HG03378 (cell line): ENCODE data around the gene NCBP1.

Experiments
- ATAC-seq: cut with Tn5 transposase; IDR thresholded peaks from one replicate; pipeline ENCODE4 v1.9.1; 2021; ENCODE audit warnings: mild to moderate bottlenecking, moderate library complexity; ENCODE audit not compliant: unreplicated experiment

Gene NCBP1

GRCh38 chr9:97710356-97711222 lies 77.0 kb downstream of the NCBP1 start:
- no peak for ATAC-seq

DNA sequence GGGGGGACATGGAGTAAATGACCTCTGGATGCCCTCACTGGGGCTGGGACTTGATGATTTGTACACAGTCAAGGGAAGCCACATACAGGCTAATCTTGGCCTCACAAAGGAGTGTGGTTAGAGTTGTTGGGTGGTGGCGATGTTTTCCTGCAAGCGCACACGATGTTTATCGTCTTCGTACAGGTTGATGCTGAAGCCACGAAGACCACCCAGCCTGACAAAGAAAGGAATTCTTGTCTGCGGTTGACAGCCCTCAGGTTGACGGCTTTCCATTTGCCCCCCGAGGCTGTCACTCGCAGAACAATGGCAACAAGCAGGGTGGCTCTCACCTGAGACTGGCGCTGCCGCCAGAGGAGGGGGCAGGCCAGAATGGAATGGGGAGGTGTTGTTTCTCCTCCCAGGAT lies 77.6 kb downstream of the NCBP1 start:
- ATAC-seq, result no peak

DNA sequence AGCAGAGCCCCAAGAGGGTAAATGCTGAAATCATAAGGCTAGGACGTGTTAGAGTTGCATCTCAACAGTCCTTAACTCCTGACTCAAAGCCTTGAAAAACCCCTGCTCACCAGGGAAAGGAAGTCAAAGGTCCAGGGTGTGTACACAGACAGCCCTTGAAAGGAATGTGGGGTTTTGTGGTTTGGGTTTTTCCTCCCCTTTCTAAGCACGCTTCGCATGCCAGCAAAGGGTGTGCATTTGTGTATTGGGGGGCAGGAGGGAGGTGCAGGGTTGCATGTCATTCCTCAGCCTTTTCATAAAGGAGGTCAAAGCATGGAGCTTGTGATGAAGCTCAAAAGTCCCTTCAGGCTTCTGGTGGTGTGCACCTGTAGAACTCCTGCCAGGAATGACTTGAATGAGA lies 80.8 kb downstream of the NCBP1 start:
- no peak for ATAC-seq

DNA sequence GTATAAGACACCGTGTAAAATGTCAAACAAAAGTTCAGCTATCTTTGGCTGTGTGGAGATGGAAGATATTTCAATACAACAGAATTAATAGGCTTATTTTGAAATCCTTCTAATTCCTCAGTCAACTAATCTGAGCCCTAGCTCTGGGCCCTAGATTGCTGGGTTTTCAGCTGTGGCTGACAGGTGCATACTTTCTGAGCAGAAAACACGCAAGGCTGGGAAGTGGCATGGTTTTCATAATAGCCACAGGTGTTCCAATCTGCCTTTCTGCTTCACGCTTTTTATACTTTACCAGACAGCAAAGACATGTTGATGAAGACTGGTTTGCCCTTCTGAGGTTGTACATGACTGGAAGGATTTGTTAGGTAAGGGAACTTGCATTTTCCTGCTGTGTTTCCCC lies 84.2 kb downstream of the NCBP1 start:
- no peak for ATAC-seq

DNA sequence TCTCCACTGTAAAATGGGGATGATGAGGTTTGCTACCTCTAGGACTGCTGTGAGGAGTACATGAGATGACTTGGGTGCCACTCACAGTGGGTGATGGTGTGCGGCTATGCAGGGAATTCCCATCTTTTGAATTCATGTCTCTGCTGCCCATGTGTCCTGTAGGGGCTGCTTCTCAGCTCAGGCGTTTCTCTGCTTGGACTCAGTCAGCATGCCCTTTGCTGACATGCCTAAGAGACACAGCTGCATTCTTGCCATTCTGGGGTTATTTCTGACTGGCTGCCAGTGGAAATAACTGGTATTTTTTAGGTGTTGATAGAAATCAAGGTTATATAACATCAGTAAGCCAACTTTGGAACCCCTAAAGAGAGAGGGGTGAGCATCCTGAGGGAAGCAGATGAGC lies 87.8 kb downstream of the NCBP1 start:
- no peak for ATAC-seq

DNA sequence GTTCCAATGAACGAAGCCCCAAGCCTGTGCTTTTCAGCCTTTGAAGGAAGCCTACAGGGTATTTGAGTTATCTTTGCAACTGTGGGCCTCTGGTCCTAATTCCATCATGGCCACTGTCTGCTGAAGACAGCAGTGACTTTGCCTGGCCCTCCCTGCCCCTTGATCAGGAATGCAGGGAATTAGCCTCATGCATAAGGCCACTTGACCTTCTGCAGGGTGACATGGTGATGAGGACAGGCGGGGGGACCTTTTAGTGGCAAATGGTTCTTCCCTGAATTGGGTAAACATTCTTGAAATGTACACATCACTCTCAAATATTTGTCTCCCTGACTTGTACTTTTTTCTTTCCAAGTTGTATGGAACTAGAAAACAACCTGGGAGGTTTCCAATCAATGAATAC lies 88.7 kb downstream of the NCBP1 start:
- ATAC-seq, result no peak
